ENCODE data around the gene AMPH. TPM values are rescaled to one million over a fixed set of nuclear protein-coding genes. Genes with fewer than 3 reads are reported as not detected.
"Not testable (repeated sequence)": the region's sequence is repeated elsewhere in the genome, so short reads cannot be mapped to it uniquely, and the experiment has no call there.

The AMPH gene
- total RNA-seq, 4 donors from 2014 or later = 3.5 to 37.0 (median 10.9) TPM

DNA sequence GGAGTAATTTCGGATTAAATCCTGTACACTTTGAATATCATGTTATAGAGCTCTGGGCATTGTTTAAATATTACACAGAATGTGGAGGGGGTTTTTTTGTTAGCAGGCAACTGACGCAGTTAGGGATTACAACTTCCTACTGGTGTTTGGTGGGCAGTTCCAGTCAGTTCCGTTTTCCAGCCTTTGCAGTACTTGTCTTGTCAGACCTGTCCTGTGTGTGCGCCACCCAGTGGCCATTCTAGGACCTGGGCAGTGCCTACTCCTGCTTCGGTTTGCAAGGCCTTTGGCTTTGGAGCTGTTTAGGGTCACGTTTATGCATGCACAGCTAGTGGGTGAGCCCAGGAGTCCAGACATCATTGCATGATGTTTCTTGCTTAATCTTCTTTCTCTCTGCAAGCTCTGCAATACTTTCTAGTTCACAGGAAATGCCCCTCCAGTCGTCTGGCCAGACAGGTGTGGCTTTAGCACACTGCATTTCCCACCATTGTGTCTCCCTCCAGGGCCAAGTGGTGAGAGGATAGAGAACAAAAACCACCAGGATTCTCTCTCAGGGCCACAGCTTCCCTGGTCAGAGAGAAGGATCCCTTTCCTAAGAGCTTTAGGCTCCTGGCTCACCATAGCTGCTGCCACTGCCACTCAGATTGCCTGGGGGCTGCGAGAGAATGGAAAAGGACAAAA is 261.2 kb downstream of the AMPH start:
- no peak overlapping the region for H3K27ac ChIP-seq
- peaks cover 0 to 22% (median 6%) of the 10 kb centered on the region in 4 donors for H3K4me1 ChIP-seq
- WGBS, 2 donors = 27 to 29% methylated on average over 8 of the region's 8 CpGs
- TF ChIP-seq, protein P1, sequence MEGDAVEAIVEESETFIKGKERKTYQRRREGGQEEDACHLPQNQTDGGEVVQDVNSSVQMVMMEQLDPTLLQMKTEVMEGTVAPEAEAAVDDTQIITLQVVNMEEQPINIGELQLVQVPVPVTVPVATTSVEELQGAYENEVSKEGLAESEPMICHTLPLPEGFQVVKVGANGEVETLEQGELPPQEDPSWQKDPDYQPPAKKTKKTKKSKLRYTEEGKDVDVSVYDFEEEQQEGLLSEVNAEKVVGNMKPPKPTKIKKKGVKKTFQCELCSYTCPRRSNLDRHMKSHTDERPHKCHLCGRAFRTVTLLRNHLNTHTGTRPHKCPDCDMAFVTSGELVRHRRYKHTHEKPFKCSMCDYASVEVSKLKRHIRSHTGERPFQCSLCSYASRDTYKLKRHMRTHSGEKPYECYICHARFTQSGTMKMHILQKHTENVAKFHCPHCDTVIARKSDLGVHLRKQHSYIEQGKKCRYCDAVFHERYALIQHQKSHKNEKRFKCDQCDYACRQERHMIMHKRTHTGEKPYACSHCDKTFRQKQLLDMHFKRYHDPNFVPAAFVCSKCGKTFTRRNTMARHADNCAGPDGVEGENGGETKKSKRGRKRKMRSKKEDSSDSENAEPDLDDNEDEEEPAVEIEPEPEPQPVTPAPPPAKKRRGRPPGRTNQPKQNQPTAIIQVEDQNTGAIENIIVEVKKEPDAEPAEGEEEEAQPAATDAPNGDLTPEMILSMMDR (IDR thresholded peaks at IDR 0.05) = peak; percentile 57 to 81 (median 67)
- TF ChIP-seq POLR2A (IDR thresholded peaks at IDR 0.05) (no peak), EP300 (IDR thresholded peaks at IDR 0.05) (no peak)
- no peaks in the 10 kb centered on the region for H3K9me3 ChIP-seq
- no peaks in the 10 kb centered on the region for H3K27me3 ChIP-seq
- no peaks in the 10 kb centered on the region for H3K36me3 ChIP-seq
- DNase-seq (ENCODE audit: low spot score in 2 of 2) = peak; percentile 74 to 86
- no peak overlapping the region for H3K4me3 ChIP-seq

DNA sequence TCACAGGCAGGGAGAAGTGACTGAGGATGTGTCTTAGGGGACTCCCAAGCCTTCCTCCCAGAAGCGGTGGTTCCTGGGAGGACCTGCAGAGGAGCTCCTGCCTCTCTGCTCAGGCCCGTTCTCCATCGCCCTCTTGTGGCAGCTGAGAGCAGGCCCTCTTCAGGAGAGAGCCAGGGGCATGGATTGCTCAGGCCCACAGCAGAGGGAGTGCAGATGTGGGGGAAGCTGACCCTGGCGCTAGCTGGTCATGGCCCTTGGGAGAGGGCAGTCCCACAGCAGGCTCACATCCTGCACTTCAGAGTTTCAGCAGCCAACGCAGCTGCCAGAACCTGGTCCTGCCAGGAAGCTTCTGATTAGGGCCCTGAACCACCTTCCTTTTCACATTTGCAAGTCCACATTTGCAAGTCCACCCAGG is 263.0 kb downstream of the AMPH start:
- no peak overlapping the region for H3K27ac ChIP-seq

DNA sequence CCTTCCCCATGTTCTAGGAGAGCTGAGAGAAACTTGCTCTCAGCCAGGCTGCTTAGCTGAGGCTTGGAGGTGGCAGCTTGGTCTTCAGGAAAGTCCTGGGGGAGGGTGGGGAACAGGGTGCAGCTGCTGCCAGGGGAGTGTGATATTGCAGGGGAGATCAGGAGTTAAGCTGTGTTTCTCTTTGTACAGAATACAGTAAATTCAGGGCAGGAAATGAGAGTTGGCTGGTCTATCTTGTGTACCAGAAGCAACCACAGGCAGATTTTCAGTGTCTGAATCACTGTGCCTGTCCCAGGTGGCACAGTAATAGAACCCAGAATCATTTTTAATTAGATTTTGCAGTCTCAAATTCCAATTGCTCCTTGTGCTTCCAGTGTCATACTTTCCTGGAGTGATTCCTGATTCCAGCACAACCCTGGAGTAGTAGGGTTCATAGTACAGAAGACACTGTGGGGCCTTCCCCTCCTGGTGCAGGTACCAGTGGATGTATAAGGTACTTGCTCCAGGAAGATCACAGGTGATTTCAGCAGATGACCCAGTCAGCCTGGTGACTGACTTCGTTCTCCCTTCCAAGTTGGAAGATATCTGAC is 263.8 kb downstream of the AMPH start:
- Histone ChIP-seq H3K9me3 (no peaks in the 10 kb centered on the region), H3K4me3 (no peak overlapping the region), H3K27me3 (no peaks in the 10 kb centered on the region), H3K4me1 (peaks cover 0 to 22% (median 6%) of the 10 kb centered on the region in 4 donors), H3K36me3 (no peaks in the 10 kb centered on the region), H3K27ac (no peak overlapping the region)
- WGBS, 2 donors = 68 to 86% methylated on average over 1 of the region's 1 CpG
- no peak for DNase-seq (ENCODE audit: low spot score in 2 of 2)
- TF ChIP-seq POLR2A (IDR thresholded peaks at IDR 0.05) (no peak), EP300 (IDR thresholded peaks at IDR 0.05) (no peak)
- TF ChIP-seq, protein P1 (IDR thresholded peaks at IDR 0.05) = no peak

More for the DNA sequence above, 263.0 kb downstream of the AMPH start:
- no peaks in the 10 kb centered on the region for H3K27me3 ChIP-seq
- WGBS, 2 donors = 26 to 29% methylated on average over 4 to 5 of the region's 5 CpGs
- no peak overlapping the region for H3K4me3 ChIP-seq
- no peaks in the 10 kb centered on the region for H3K36me3 ChIP-seq
- H3K9me3 ChIP-seq = no peaks in the 10 kb centered on the region
- peaks cover 0 to 22% (median 6%) of the 10 kb centered on the region in 4 donors for H3K4me1 ChIP-seq
- TF ChIP-seq, protein P1 (IDR thresholded peaks at IDR 0.05) = peak in 4 of 5 experiments; percentile 29 to 73 (median 32)
- TF ChIP-seq EP300 (IDR thresholded peaks at IDR 0.05) = no peak
- peak; percentile 26 to 52 for DNase-seq (ENCODE audit: low spot score in 2 of 2)

DNA sequence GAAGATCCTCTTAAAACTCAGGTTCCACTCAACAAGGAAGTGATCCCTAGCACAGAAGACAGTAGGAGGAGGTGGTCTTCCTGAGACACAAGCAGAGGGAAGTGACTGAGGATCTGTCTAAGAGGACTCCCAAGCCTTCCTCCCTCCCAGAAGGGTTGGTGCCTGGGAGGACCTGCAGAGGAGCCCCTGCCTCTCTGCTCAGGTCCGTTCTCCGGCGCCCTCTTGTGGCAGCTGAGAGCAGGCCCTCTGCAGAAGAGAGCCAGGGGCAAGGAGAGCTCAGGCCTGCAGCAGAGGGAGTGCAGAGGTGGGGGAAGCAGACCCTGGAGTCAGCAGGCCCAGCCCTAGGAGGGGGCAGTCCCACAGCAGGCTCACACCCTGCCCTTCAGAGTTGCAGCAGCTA is 267.8 kb downstream of the AMPH start:
- 20 to 27% methylated on average over 3 of the region's 3 CpGs for WGBS, 2 donors
- TF ChIP-seq, protein P1 (IDR thresholded peaks at IDR 0.05) = peak in 3 of 5 experiments; percentile 16 to 37 (median 25)
- H3K4me1 ChIP-seq; H3K36me3 ChIP-seq; H3K9me3 ChIP-seq; H3K27me3 ChIP-seq; H3K27ac ChIP-seq; H3K4me3 ChIP-seq; DNase-seq (ENCODE audit: low spot score in 2 of 2): not testable (repeated sequence)

DNA sequence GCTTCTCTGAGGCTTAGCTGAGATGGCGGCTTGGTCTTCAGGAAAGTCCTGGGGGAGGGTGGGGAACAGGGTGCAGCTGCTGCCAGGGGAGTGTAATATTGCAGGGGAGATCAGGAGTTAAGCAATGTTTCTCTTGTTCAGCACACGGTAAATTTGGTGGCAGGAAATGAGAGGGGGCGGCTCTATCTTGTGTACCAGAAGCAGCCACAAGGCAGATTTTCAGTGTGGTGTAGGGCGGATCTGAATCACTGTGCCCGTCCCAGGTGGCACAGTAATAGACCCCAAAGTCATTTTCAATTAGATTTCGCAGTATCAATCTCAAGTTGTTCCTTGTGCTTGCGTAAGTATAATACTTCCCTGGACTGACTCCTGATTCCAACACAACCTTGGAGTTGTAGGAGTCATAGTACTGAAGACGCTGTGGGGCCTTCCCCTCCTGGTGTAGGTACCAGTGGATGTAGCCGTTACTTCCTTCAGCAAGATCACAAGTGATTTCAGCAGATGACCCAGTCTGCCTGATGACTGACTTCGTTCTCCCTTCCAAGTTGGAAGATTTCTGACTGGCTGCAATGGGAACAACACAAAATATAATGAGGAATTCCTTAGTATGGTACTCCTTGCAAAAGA is 268.4 kb downstream of the AMPH start:
- not testable (repeated sequence) for H3K27ac ChIP-seq; H3K27me3 ChIP-seq; H3K4me1 ChIP-seq; H3K9me3 ChIP-seq; H3K36me3 ChIP-seq; DNase-seq (ENCODE audit: low spot score in 2 of 2)
- WGBS, 2 donors = 62 to 76% methylated on average over 10 of the region's 10 CpGs
- H3K4me3 ChIP-seq = peak overlapping the region in 1 of 4 donors; percentile 1

All from tibial nerve (tissue), 4 donors.